Dermis microvascular lymphatic vessel endothelial cell (primary cell): ENCODE results near the gene PRKAR2A. TPM values are rescaled to one million over a fixed set of nuclear protein-coding genes. Genes with fewer than 3 reads are reported as not detected.
A peak's percentile ranks its signal among the peaks of the same experiment; 100 is the strongest.
"Not testable (repeated sequence)": the region's sequence is repeated elsewhere in the genome, so short reads cannot be mapped to it uniquely, and the experiment has no call there.

Experiments
- DNase-seq, 2 donors: peaks; one replicate each; pipeline versions ENCODE4 v3.0.0 to v3.0.0-alpha.2; 2010; ENCODE audit warnings: low read depth in 2 of 2
- total RNA-seq: library from RNA; depleted of rRNA; stranded (reverse); fragments of >200 nt; gene quantifications from 2 replicates; pipeline ENCODE4 v1.2.1, GENCODE V29; 2014

PRKAR2A gene
- total RNA-seq, 1 donor from 2014 or later = 31.2 TPM

DNA sequence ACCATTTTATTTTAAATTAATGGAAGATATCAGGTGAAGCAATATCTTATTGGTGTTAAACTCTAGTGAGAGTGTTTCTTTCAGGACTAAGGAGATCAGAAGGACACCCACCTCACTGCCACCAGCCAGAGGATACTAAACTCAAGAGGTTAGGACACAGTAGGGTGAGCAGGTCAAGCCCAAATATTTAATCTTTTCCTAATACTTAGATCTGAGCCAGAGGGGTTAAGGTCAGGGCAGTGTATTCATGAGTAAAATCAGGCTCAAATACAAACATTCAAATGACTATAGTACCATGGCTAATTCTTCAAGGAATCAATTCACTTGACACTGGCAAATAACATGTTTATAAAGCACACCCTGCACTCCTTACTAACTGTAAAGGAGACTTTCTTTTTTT lies 65.6 kb downstream of the PRKAR2A start:
- DNase-seq = no peak

DNA sequence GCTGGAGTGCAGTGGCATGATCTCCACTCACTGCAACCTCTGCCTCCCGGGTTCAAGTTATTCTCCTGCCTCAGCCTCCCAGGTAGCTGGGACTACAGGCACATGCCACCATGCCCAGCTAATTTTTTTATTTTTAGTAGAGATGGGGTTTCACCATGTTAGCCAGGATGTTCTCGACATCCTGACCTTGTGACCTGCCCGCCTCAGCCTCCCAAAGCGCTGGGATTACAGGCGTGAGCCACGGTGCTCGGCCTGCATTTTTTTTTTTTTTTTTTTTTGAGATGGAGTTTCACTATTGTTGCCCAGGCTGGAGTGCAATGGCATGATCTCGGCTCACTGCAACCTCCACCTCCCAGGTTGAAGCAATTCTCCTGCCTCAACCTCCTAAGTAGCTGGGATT lies 69.1 kb downstream of the PRKAR2A start:
- not testable (repeated sequence) for DNase-seq

DNA sequence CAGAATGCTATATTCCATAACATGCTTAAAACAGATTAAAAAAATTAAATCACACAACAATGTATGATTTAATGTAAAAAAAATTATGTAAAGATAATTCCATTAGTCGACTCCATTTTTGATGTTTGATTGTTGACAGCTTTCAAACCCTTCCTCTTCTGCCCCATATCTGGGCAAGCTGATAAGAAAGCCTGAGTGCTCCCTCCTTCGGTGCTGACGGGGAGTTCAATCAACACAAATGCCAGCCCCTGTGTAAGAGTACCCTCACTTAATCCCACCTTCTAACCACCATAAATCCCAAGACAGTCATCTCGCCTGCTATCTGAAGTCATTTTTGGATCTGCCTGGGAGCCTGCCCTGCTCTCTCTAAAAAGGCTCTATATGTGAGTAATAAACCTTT lies 70.8 kb downstream of the PRKAR2A start:
- no peak for DNase-seq

DNA sequence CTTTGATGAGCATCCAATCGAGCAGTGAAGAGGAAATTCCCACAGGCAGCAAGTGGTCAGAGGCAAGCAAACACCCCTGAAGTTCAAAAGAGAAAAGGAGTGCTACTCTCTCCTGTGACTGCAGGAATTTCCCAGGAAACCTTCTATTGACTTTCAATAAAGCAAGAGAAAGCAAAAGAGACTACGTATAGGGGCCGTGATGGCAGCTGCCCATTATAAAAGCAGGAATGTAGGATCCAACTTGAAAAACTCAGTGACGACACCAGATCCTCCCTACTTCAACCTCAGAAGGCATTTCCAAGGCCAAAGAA lies 77.5 kb downstream of the PRKAR2A start:
- DNase-seq = no peak

DNA sequence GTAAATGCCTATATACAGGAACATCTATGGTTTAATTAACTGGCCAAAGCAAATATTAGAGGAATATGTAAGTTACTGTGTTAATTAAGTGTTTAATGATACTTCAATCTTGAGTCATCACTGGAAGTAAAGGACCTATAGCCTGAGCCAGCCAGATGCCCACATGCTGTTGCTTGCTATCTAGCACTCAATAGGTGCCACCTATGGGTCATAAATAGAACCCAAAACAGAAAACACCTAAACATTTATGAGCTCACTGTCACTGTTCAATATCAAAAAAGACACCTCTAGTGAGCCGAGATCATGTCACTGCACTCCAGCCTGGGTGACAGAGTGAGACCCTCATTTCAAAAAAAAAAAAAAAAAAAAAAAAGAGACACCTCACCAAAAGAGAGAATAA lies 82.3 kb downstream of the PRKAR2A start:
- peak; percentile 18 to 28 for DNase-seq

DNA sequence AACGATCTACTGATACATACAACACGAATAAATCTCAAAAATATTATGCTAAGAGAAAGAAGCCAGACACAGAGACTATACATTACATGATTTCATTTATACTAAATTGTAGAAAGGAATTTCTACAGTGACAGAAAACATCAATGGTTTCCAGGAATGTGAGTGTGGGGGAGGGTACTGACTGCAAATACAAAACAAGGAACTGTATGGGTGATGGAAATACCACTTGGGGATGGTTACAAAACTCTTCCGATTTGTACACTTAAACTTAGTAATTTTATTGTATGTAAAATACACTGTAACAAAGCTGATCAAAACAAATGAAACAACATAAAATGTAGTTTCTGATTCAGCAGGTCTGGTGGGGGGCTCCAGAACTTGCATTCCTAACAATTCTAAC lies 84.9 kb downstream of the PRKAR2A start:
- no peak for DNase-seq

DNA sequence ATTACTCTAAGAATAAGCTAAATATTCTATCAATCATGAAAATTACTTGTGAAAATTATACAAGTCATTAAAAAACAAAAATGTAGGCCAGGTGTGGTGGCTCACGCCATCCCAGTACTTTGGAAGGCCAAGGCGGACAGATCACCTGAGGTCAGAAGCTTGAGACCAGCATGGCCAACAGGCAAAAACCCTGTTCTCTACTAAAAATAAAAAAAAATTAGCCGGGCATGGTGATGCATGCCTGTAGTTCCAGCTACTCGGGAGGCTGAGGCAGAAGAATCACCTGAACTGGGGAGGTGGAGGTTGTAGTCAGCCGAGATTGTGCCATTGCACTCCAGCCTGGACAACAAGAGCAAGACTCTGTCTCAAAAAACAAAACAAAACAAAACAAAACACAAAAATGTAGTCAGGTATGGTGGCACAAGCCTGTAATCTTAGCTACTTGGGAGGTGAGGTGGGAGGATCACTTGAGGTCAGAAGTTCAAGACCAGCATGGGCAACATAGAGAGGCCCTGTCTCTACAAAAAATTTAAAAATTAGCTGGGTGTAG lies 87.6 kb downstream of the PRKAR2A start:
- DNase-seq = not testable (repeated sequence)

DNA sequence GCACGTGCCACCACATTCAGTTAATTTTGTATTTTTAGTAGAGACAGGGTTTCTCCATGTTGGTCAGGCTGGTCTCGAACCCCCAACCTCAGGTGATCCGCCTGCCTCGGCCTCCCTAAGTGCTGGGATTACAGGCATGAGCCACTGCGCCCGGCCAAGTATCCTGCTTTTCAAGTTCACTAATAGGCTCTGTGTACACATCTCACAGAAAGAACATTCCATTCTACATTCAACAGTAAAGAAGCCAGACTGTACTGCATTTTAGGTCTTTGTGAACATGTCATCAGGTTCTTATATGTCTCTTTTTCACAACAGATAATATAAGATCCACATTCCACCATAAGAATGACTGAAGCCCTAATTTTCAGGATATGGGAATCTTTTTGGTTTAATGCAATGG lies 88.1 kb downstream of the PRKAR2A start:
- not testable (repeated sequence) for DNase-seq

DNA sequence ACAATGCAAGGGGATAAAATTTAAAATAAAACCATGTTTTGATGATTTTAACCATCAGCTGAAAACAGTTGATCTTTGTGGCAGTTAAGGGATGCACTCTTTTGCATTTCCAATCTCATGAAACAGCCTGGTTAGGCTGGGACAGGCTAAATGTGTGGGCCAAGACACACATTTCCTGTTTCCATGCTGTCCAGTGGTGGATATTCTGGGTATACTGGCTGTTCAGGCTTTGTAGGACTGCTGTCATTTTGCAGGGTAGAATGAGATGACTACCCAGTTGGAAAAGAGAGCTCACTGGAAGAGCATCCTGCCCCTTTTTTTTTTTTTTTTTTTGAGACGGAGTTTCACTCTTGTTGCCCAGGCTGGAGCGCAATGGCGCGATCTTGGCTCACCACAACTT lies 88.6 kb downstream of the PRKAR2A start:
- peak in 1 of 2 donors; percentile 37 for DNase-seq

DNA sequence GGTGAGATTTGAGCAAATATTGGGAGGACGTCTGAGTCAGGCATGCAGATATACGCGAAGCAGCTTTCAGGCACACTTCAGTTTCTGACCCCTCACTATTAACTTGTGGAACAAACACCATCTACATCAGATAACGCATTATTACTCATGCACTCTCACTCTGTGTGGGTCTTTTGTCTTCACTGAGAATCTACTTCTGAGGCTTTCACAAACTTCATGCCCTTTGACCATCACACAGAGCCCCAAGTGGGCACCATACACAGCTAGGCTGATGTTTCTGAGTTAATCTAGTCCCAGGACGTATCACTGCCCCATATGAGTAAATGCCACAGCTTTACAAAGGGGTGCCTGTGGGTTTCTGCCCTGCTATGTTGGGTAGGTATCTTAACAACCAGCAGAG lies 91.0 kb downstream of the PRKAR2A start:
- no peak for DNase-seq

DNA sequence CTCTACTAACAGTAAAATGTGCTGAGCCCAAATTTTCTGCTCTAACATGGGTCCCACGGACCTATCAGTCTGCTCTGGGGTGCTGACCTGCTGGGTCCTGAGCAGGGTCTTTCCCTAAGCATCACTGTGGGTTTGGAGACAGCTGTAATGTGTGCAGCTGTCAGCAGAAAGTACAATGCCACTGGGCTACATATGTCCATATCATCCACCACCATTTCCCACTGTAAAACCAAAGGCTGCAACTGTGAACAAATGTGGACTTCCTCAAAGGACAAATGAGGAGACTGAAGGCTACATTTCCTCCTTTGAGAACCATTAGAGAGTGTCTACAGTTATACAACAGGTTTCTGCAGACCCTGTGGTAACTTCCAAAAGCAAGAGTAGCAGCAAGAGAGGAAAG lies 96.8 kb downstream of the PRKAR2A start:
- no peak for DNase-seq

DNA sequence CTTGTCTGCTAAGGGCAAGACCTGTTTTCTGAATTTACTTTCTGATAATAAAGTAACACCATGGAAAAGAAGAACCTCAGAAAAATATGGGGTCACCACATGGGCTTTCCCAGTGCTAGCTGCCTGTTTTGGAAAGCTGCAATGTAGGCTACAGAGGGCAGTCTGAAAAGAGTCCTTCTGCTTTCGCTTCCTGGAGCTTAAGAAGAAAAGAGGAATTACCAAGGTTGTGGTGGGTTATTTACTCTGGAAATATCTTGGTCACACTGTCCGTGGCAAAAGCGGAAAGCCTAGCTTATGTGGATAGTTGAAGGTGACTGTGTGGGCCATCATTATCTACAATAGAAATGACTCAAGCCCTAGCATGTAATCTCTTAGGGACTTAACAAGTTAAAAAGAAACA lies 98.9 kb downstream of the PRKAR2A start:
- no peak for DNase-seq

DNA sequence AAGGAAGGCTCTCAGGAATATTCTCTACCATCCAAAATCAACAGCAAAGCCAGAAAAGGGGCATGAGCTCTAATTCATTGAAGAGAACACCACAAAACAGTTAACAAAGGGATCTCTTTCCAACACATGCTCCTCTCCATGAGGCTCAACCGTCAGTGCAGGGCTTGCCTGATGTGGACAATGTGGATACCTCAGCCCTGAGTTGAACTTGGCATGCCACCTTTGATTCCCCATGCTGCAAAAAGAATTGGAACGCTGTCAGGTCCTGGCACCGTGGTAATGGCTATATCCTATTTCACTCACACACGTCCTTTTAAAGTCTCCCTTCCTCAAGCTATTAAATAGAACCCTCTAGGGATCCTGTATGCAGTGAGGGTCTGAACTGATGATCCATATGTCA lies 100.0 kb downstream of the PRKAR2A start:
- DNase-seq = no peak

DNA sequence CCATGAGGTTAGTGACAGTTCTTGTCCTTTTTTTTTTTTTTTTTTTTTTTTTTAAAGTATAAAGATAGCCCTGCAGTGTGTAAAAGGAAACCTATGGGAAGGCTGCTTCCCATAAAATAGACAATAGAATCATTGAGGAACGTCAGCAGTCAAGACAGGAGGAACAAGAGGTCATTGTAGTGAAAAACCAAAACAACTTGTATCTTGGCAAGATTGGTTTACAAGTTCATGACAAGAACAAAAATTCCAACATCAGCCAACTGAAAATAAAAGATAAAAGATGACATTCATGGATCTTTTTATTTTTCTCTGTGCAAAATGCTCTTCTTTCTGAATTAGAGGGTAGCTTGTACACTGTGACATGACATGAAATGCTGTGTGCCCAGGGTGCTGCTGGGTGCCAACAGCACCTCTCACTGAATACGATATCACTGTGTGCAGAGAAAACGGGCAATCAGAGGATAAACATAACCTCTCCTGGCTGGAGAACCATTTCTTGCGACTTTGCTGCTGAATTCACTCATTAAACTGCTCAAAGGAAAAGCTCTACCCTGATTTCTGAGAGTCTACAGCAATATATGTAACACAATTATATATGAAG lies 100.6 kb downstream of the PRKAR2A start:
- peak in 1 of 2 donors; percentile 28 for DNase-seq

DNA sequence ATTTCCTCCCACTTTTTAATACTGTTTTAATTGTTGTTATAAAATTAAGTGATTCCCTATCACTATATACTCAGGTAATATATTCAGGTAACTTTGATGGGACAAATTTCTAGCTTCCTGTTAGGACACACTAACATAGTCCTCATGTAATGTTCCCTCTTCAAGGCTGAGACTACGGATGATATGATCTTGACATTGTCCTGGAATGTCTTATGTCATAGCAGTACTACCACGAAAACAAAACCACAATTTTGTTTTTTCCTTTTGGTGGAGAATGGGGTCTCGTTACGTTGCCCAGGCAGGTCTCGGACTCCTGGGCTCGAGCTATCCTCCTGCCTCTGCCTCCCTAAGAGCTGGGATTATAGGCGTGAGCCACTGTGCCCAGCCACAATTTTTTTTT lies 103.9 kb downstream of the PRKAR2A start:
- DNase-seq = no peak

DNA sequence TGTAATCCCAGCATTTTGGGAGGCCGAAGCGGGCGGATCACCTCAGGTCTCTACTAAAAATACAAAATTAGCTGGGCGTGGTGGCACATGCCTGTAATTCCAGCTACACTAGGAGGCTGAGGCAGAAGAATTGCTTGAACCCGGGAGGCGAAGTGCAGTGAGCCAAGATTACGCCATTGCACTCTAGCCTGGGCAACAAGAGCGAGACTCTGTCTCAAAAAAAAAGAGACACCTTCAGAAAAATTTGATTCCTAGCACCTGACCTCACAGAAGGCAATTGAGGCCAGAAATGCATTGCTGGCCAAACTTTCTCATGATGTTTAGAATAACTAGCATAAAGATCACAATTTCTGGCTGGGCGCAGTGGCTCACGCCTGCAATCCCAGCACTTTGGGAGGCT lies 106.4 kb downstream of the PRKAR2A start:
- DNase-seq = not testable (repeated sequence)

DNA sequence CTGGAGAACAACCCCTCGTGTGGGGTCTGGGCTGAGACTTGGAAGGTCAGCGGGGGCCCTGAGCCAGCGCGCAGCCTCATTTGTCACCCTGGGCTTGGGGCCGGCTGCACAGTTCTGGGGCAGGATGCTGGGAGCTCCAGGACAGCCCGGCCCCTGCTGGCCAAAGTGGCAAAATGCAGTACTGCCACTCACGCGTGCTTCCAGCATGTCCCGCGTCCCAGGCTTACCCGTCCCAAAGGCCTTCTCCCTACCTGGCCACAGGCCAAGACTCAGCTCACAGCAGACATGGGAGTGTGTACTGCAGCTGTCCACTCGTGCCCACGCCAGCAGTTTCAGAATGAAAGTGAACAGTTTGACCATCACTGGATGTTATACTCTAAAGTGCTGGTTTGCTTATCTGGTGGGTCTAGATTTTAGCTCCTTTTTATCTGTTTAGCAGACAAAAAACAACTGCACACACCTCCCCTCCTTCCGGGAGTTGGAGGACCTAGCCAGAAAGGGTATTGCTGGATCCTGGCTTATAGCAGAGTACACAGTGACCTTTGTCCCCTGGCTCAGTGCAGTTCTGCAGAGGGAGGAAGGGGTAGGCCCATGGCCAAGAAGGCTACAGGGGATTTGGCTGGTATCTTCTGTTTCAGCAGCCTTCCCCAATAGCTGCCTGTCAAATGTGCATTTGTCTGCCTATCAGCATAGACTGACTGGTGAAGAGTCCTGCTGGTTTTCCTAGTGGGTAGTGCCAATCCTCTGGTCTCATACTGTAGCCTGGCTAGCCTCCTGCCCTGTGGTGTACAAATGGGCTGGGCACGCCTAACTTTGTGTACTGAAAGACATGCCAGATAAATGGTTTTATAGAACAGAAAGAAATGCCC lies 107.5 kb downstream of the PRKAR2A start:
- DNase-seq = peak; percentile 86 to 92

DNA sequence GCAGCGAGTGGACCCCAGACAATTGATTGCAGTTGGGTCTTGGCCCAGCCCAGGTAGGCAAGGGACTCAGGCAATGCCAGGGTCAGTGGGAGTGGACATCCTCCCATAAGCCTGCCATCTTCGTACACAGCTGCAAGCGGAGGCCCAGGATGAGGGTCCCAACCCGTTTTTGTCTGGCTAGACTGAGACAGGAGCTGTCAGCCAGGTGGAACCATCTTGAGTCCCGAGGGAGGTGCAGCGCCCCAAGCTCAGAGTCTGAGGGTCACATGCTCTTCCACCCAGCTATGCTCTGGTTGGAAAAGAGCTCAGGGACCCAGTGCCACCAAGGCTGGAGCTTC lies 108.1 kb downstream of the PRKAR2A start:
- DNase-seq = no peak

DNA sequence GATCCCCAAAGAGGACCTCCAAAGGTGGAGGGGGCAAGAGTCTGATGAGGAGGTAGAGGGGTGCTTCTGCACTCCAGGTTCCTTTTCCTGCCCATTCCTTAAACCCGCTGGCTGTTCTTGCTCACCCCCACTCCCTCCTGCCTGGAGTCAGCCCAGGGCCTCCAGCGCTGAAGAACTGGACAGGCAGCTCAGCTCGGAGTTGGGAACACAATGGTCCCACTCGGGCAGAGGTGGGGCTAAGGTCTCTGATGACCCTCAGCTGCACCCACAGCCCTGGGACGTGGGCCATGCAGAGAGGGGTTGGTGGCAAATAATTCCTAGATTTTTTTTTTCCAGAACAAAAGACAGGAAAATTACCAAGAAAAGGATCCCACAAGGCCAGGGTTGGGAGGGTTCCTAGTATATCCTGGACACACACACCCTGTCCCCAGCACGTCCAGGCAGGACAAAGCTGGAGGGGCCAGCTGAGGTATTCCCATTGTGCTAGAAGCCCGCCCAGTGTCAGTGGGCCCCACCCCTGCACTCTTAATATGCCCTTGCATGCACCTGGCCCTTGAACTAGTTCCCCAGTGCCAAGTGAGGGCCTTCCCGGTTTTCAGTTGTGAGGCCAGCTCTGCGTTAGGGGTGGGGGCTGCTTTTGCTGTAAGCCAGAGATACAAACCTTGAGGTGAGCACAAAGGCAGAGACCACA lies 108.6 kb downstream of the PRKAR2A start:
- no peak for DNase-seq

DNA sequence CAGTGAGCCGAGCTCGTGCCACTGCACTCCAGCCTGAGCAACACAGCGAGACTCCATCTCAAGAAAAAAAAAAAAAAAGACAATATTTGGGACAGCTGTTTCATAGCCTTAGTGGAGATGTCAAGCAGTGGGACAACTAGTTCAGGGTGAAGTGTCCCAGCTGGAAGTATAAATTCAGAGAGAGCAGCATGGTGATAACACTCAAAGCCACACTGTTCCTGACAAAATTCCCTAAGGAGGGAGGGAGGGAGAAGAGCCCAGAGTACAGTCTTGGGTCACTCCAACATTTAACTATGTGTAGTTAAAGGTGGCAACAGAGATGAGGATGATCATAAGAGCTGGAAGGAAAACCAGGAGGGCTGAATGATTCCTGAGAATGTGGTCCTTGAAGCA lies 109.5 kb downstream of the PRKAR2A start:
- DNase-seq = no peak

DNA sequence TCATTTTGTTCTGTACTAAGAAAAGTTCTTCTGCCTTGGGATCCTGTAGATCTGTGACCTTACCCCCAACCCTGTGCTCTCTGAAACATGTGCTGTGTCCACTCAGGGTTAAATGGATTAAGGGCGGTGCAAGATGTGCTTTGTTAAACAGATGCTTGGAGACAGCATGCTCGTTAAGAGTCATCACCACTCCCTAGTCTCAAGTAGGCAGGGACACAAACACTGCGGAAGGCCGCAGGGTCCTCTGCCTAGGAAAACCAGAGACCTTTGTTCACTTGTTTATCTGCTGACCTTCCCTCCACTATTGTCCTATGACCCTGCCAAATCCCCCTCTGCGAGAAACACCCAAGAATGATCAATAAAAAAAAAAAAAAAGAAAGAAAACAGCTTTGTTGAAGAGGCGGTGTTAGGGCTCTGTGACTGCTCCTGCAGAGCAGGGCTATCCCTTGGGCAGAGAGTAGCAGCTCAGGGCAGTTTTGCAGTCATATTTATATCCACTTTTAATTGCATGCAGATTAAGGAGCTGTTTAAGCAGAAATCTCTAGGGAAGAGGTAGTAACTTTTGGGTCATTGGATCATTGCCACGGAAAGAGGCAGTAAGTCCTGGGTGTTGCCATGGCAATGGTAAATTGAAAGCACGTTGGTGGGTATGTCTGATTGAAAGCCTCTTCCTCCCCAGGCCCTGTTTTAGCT lies 112.5 kb downstream of the PRKAR2A start:
- DNase-seq = not testable (repeated sequence)

DNA sequence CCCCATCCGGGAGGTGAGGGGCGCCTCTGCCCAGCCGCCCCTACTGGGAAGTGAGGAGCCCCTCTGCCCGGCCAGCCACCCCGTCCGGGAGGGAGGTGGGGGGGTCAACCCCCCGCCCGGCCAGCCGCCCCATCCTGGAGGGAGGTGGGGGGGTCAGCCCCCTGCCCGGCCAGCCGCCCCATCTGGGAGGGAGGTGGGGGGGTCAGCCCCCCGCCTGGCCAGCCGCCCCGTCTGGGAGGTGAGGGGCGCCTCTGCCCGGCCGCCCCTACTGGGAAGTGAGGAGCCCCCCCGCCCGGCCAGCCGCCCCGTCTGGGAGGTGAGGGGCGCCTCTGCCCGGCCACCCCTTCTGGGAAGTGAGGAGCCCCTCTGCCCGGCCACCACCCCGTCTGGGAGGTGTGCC lies 113.1 kb downstream of the PRKAR2A start:
- not testable (repeated sequence) for DNase-seq
